Astrocyte of the cerebellum (primary cell): Measurements from ENCODE around the gene SIGLEC10.

Source experiments
- DNase-seq: peaks from one replicate; pipeline ENCODE4 v3.0.0-alpha.2; 2011; ENCODE audit warnings: low read depth
- H3K4me3 ChIP-seq: 2 replicates; pipeline ENCODE4 v1.5.1; 2011; ENCODE audit warnings: mild to moderate bottlenecking, low read depth, low read length, moderate library complexity
- CTCF ChIP-seq: IDR thresholded peaks from 2 replicates; pipeline ENCODE4 v1.5.1; 2012; ENCODE audit warnings: low read length, low read depth, moderate library complexity, mild to moderate bottlenecking; ENCODE audit errors: missing control alignments
- in situ Hi-C: cut with HindIII; loops from 2 replicates; pipeline ENCODE4 v1.10.0; 2017; ENCODE audit warnings: low sequenced_read_pairs

Gene SIGLEC10

DNA sequence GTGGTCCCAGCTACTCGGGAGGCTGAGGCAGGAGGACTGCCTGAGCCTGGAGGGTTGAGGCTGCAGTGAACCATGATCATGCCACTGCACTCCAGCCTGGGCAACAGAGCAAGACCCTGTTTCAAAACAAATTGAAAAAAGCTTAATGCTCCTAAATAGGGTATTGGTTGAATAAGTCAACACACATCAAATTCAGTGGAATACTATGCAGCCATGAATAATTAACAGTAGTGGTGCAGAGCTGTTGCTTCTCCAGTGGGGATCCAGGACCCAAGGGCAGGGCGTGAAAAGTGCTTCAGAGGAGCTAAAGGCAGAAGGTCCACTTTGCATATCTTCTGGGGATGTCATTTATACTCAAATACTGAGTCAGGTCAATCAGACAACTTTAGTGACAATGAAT, 22.6 kb upstream of the SIGLEC10 start:
- no peak for TF ChIP-seq CTCF
- no peak for DNase-seq
- in situ Hi-C loops = no loop called here
- H3K4me3 ChIP-seq = no peak overlapping the region

GRCh38 chr19:51439021-51439465, 21.6 kb upstream of the SIGLEC10 start:
- no peak for TF ChIP-seq CTCF
- DNase-seq = no peak
- in situ Hi-C loops = no loop called here
- no peak overlapping the region for H3K4me3 ChIP-seq

- TF ChIP-seq CTCF = no peak
- no peak for DNase-seq
- no peak overlapping the region for H3K4me3 ChIP-seq
- in situ Hi-C loops = no loop called here
Observed at GRCh38 chr19:51434456-51434855, 17.0 kb upstream of the SIGLEC10 start.

DNA sequence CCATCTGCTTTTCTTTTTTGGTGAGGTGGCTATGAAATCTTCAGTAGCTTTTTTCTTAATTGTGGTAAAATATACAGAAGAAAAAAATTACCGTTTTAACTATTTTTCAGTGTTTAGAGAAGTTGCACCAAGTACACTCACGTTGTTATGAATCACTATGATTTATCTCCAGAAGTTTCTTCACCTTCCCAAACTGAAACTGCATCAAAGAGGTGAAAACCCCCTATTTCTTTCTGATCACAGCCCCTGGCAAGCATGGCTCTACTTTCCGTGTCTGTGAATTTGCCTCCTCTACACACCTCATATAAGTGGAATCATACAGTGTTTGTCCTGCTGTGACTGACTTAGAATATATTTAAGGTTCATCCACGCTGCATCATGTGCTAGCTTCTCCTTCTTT, 15.6 kb upstream of the SIGLEC10 start:
- DNase-seq = no peak
- no peak overlapping the region for H3K4me3 ChIP-seq
- in situ Hi-C loops = no loop called here
- TF ChIP-seq CTCF = no peak

GRCh38 chr19:51431124-51431523, 13.7 kb upstream of the SIGLEC10 start:
- no peak overlapping the region for H3K4me3 ChIP-seq
- TF ChIP-seq CTCF = no peak
- no peak for DNase-seq
- in situ Hi-C loops = no loop called here

- DNase-seq = no peak
- in situ Hi-C loops = no loop called here
Observed at GRCh38 chr19:51430221-51430620, 12.8 kb upstream of the SIGLEC10 start.

More at GRCh38 chr19:51430221-51430620, 12.8 kb upstream of the SIGLEC10 start:
- no peak for TF ChIP-seq CTCF
- H3K4me3 ChIP-seq = no peak overlapping the region
